ENCODE results near the gene SRP54.
"Not testable (repeated sequence)": the region's sequence is repeated elsewhere in the genome, so short reads cannot be mapped to it uniquely, and the experiment has no call there.

Gene SRP54

GRCh38 chr14:35046048-35046750 is 63.4 kb downstream of the SRP54 start, which contains the start of gene FAM177A1:
Gene FAM177A1 (plus strand): TSS chr14:35046272. CDS start chr14:35046464, 192 bp downstream.
- peak; percentile 91 for DNase-seq (ENCODE audit: low read depth)
- H3K4me3 ChIP-seq (ENCODE audit: low read depth, low read length): peak within 1 kb of the TSS; percentile 70

GRCh38 chr14:35046751-35047536 is 64.2 kb downstream of the SRP54 start:
- TF ChIP-seq CTCF (IDR thresholded peaks at IDR 0.05; ENCODE audit: low read depth, low read length, missing control alignments): no peak
- DNase-seq (ENCODE audit: low read depth): peak; percentile 13
- peak overlapping the region; percentile 70 for H3K4me3 ChIP-seq (ENCODE audit: low read depth, low read length)

More at GRCh38 chr14:35046048-35046750, 63.4 kb downstream of the SRP54 start, which contains the start of gene FAM177A1:
- no peak for TF ChIP-seq CTCF (IDR thresholded peaks at IDR 0.05; ENCODE audit: low read depth, low read length, missing control alignments)

GRCh38 chr14:35047976-35048513 is 65.3 kb downstream of the SRP54 start:
- TF ChIP-seq CTCF (IDR thresholded peaks at IDR 0.05; ENCODE audit: low read depth, low read length, missing control alignments): no peak
- H3K4me3 ChIP-seq (ENCODE audit: low read depth, low read length): no peak overlapping the region; the same call in 1 of the 2 replicates
- no peak for DNase-seq (ENCODE audit: low read depth)

- no peak for DNase-seq (ENCODE audit: low read depth)
- no peak for TF ChIP-seq CTCF (IDR thresholded peaks at IDR 0.05; ENCODE audit: low read depth, low read length, missing control alignments)
Observed at GRCh38 chr14:35050652-35051051, 67.9 kb downstream of the SRP54 start.

GRCh38 chr14:35051796-35052195 is 69.0 kb downstream of the SRP54 start:
- TF ChIP-seq CTCF (IDR thresholded peaks at IDR 0.05; ENCODE audit: low read depth, low read length, missing control alignments): no peak
- H3K4me3 ChIP-seq (ENCODE audit: low read depth, low read length): no peak overlapping the region
- no peak for DNase-seq (ENCODE audit: low read depth)

More at GRCh38 chr14:35050652-35051051, 67.9 kb downstream of the SRP54 start:
- no peak overlapping the region for H3K4me3 ChIP-seq (ENCODE audit: low read depth, low read length)

- no peak for DNase-seq (ENCODE audit: low read depth)
- no peak overlapping the region for H3K4me3 ChIP-seq (ENCODE audit: low read depth, low read length)
- TF ChIP-seq CTCF (IDR thresholded peaks at IDR 0.05; ENCODE audit: low read depth, low read length, missing control alignments): no peak
Observed at GRCh38 chr14:35052637-35053036, 69.8 kb downstream of the SRP54 start.

- H3K4me3 ChIP-seq (ENCODE audit: low read depth, low read length); DNase-seq (ENCODE audit: low read depth): not testable (repeated sequence)
Observed at GRCh38 chr14:35061113-35061791, 78.5 kb downstream of the SRP54 start.

GRCh38 chr14:35065731-35066130 is 82.9 kb downstream of the SRP54 start:
- not testable (repeated sequence) for DNase-seq (ENCODE audit: low read depth); H3K4me3 ChIP-seq (ENCODE audit: low read depth, low read length)
